ENCODE measurements around the gene TRPM5. TPM values are rescaled to one million over a fixed set of nuclear protein-coding genes. Genes with fewer than 3 reads are reported as not detected.

TRPM5 gene
- total RNA-seq, 4 donors from 2014 or later: not detected

DNA sequence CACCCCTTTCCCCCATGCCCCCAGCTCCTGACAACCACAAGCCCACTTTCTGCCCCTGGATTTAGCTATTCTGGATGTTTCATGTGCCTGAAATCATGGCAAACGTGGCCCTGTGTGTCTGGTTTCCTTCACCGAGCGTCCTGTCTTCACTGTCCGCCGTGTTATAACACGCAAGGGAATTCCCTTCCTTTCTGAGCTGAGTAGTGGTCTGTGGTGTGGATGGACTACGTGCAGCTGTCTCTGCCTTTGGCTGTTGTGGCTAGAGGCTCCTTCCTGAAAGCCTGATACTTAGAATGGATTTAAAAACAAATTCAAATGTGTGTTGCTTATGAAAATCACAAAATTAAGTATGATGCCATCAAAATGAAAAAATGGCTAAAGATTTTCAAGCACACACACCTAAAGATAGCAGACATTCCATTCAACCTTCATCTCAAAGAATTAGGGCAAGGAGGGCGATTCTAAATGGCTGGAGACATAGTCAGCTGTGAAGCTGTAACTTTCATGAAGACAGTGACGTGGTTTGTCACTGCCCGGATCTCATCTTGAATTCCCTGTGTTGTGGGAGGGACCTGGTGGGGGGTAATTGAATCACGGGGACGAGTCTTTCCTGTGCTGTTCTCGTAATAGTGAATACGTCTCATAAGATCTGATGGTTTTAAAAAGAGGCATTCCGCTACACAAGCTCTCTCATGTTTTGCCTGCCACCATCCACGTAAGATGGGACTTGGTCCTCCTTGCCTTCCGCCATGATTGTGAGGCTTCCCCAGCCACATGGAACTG lies 31.0 kb upstream of the TRPM5 start:
- whole genome bisulfite sequencing, 2 donors: 72 to 73% methylated on average over 17 of the region's 17 CpGs

DNA sequence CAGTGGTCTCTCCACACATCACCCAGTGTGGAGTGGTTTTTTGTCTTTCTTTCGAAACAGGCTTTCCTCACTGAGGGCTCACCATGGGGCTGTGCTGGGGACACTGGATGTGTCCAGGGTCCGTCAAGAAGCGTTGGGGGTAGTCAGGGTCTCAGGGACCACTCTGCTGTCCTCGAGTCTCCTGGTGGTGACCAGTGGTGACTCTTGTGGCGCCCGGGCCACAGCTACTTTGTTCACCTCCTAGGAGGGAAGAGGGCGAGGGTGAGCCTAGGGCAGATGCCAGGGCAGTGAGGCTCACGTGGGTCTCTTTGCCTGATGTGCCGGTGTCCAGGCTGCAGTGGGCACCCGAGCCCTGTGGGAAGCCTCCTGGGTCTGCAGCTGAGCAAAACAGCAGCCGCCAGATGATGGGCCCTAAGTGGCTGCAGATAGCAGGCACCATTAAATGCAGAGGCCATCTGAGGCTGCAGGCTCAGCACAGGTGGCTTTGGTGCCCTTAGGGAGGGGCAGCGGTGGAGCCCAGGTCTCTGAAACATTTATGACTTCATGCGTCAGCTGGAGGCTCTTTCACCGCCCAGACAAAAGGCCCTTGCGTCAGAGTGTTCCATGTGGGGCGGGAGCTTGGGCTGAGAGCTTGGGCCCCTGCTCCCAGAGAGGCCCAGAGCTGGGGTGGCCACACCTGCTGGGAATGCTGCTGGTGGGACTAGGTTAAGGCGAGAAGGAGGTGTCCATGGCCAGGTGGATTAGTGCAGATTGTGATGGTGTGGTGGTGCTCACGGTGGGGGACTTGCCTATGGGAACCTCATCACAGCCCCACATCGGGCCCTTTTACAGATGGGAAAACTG lies 30.0 kb upstream of the TRPM5 start:
- WGBS, 2 donors: 77 to 79% methylated on average over 15 to 18 of the region's 19 CpGs
- intact Hi-C loops (cut with DNase I; ENCODE audit: low total_unique reads): no loop called here
- no peak for TF ChIP-seq POLR2A (IDR thresholded peaks at IDR 0.05)
- TF ChIP-seq, protein P1, sequence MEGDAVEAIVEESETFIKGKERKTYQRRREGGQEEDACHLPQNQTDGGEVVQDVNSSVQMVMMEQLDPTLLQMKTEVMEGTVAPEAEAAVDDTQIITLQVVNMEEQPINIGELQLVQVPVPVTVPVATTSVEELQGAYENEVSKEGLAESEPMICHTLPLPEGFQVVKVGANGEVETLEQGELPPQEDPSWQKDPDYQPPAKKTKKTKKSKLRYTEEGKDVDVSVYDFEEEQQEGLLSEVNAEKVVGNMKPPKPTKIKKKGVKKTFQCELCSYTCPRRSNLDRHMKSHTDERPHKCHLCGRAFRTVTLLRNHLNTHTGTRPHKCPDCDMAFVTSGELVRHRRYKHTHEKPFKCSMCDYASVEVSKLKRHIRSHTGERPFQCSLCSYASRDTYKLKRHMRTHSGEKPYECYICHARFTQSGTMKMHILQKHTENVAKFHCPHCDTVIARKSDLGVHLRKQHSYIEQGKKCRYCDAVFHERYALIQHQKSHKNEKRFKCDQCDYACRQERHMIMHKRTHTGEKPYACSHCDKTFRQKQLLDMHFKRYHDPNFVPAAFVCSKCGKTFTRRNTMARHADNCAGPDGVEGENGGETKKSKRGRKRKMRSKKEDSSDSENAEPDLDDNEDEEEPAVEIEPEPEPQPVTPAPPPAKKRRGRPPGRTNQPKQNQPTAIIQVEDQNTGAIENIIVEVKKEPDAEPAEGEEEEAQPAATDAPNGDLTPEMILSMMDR (IDR thresholded peaks at IDR 0.05): no peak
- DNase-seq (ENCODE audit: low spot score in 2 of 2): peak in 1 of 2 donors; percentile 70
- no peak overlapping the region for H3K4me3 ChIP-seq (ENCODE audit: low read depth, poor library complexity, severe bottlenecking)

More for the DNA sequence above, 31.0 kb upstream of the TRPM5 start:
- intact Hi-C loops (cut with DNase I; ENCODE audit: low total_unique reads): no loop called here
- H3K4me3 ChIP-seq (ENCODE audit: low read depth, poor library complexity, severe bottlenecking): no peak overlapping the region
- peak in 1 of 2 donors; percentile 43 for DNase-seq (ENCODE audit: low spot score in 2 of 2)
- TF ChIP-seq, protein P1 (IDR thresholded peaks at IDR 0.05): no peak
- no peak for TF ChIP-seq POLR2A (IDR thresholded peaks at IDR 0.05)

DNA sequence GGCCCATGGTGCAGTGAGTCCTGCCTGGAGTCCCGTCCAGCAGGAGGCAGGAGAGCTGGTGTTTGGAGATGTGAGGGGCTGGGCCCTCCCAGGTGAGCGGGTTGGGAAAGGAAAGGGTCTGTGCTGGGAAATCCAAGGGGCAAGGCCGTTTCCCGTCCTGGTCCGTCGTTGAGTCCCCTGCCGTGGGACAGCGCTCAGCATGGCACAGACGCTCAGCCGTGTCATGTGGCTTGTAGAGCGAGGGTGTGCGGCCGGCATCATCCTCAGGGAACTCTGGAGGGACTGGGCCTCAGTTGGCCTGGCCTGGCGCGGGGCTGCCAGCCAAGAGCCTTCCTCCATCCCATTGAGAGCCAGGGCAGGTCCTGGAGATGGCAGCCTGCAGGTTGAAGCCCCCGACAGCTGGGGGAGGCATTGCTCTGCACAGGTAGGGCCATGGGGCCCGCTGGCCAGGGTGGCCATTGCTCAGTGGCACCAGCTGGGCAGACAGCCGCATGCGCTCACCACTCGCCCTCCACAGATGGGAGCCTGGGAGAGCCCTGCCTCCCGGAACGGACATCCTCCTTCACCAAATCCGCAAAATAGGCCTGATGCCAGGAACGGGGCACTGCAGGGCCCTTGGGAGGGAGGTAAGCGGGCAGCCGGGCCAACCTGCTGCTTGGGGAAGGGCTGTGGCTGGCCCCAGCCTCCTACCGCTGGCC lies 29.2 kb upstream of the TRPM5 start:
- no peak for TF ChIP-seq POLR2A (IDR thresholded peaks at IDR 0.05)
- TF ChIP-seq, protein P1 (IDR thresholded peaks at IDR 0.05): no peak
- DNase-seq (ENCODE audit: low spot score in 2 of 2): peak in 1 of 2 donors; percentile 86

DNA sequence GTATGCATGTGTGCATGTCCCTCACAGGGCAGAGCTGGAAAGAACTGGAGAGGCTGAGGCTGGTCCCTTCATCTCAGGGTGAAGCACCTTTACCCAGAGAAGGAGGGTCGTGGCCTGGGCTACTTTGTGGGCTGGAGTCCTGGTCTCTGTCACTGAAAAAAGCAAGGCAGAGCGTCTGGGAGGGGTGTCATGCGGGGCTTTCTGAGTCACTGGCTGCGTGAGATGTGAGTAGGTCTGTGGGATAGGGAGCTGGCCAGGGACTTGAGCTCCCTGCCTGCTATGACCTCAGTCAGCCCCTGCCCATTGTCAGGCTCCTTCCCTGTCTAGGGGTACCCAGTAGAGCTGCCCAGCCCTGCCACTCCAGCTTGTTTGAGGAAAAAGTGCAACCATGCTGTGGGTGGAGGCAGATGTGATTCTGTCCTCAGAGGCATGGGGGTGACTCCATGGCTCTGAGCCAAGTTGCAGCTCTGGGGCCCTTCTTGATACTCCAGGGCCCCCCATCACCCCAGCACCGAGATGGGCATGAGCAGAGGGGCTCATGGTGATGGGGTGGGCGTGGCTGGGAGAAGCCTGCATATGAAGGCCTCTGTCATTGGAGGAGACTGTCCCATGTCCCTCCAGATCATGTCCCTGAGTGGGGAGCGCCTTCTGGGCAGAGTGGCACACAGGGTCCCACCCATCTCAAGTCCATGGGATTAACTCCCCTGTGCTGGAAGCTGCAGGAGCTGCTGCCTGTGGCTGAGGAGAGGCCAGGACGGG lies 28.3 kb upstream of the TRPM5 start:
- TF ChIP-seq, protein P1 (IDR thresholded peaks at IDR 0.05): no peak
- TF ChIP-seq POLR2A (IDR thresholded peaks at IDR 0.05): no peak
- intact Hi-C loops (cut with DNase I; ENCODE audit: low total_unique reads): no loop called here
- no peak overlapping the region for H3K4me3 ChIP-seq (ENCODE audit: low read depth, poor library complexity, severe bottlenecking)
- DNase-seq (ENCODE audit: low spot score in 2 of 2): peak in 1 of 2 donors; percentile 66
- 71 to 83% methylated on average over 8 of the region's 8 CpGs for WGBS, 2 donors

More for the DNA sequence above, 29.2 kb upstream of the TRPM5 start:
- 92 to 94% methylated on average over 19 to 26 of the region's 27 CpGs for WGBS, 2 donors
- H3K4me3 ChIP-seq (ENCODE audit: low read depth, poor library complexity, severe bottlenecking): no peak overlapping the region
- intact Hi-C loops (cut with DNase I; ENCODE audit: low total_unique reads): no loop called here

DNA sequence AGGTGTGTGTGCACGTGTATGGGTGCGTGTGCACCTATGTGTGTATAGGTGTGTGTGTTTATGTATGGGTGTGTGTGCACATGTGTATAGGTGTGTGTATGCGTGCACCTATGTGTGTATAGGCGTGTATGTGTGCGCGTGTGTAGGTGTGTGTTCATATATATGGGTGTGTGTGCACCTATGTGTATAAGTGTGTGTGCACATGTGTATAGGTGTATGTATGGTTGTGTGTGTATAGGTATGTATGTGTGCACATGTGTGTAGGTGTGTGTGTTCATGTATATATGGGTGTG lies 27.4 kb upstream of the TRPM5 start:
- intact Hi-C loops (cut with DNase I; ENCODE audit: low total_unique reads): no loop called here
- TF ChIP-seq POLR2A (IDR thresholded peaks at IDR 0.05): no peak
- TF ChIP-seq, protein P1 (IDR thresholded peaks at IDR 0.05): no peak
- DNase-seq (ENCODE audit: low spot score in 2 of 2): peak in 1 of 2 donors; percentile 26
- WGBS, 2 donors: 85 to 88% methylated on average over 6 of the region's 6 CpGs
- H3K4me3 ChIP-seq (ENCODE audit: low read depth, poor library complexity, severe bottlenecking): no peak overlapping the region
